Stomach (tissue), 9 donors: Measurements from ENCODE around the gene ENTPD2. TPM values are rescaled to one million over a fixed set of nuclear protein-coding genes. Genes with fewer than 3 reads are reported as not detected.

ENCODE experiments used
- DNase-seq, 2 donors: peaks; one replicate each; pipeline versions ENCODE4 v3.0.0 to v3.0.0-alpha.2; 2013 to 2019
- H3K27ac ChIP-seq, 5 donors: fragments of 200-600 bp in 4 of 5; sonication (generic) in 4 of 5; one replicate each; pipeline ENCODE4 v1.5.1; 2013 to 2019; ENCODE audit warnings: mild to moderate bottlenecking in 1 of 5, moderate library complexity in 1 of 5
- H3K27me3 ChIP-seq, 3 donors: fragments of 200-600 bp; sonication (generic); one replicate each; pipeline ENCODE4 v1.5.1; 2017 to 2019; ENCODE audit warnings: mixed run types in 1 of 3
- H3K36me3 ChIP-seq, 4 donors: fragments of 200-600 bp; sonication (generic); 1 replicate in 3 of 4; 2 replicates in 1 of 4; pipeline ENCODE4 v1.5.1; 2016 to 2019
- H3K4me1 ChIP-seq, 4 donors: fragments of 200-600 bp; sonication (generic); one replicate each; pipeline ENCODE4 v1.5.1; 2016 to 2019
- H3K4me3 ChIP-seq, 4 donors: fragments of 200-600 bp; sonication (generic) in 3 of 4; one replicate each; pipeline ENCODE4 v1.5.1; 2016 to 2019; ENCODE audit warnings: mild to moderate bottlenecking in 1 of 4
- H3K9me3 ChIP-seq, 4 donors: fragments of 200-600 bp; sonication (generic); one replicate each; pipeline ENCODE4 v1.5.1; 2016 to 2019
- CTCF ChIP-seq, 7 experiments: fragments of 450-650 bp in 4 of 7; fragments of 200-600 bp in 3 of 7; sonication (generic) in 3 of 7; IDR thresholded peaks; one replicate each; pipeline ENCODE4 v1.5.1; 2016 to 2019; ENCODE audit warnings: antibody characterized with exemption in 7 of 7, control low read depth in 2 of 7, mild to moderate bottlenecking in 1 of 7
- EP300 ChIP-seq: sonication (generic); formaldehyde crosslinking; IDR thresholded peaks from one replicate; pipeline ENCODE4 v1.6.1; 2017; ENCODE audit warnings: antibody characterized with exemption
- POLR2A ChIP-seq, 4 donors: fragments of 450-650 bp; IDR thresholded peaks; one replicate each; pipeline ENCODE4 v1.6.1; 2016; ENCODE audit warnings: antibody characterized with exemption in 4 of 4, control low read depth in 2 of 4, mild to moderate bottlenecking in 1 of 4, moderate library complexity in 1 of 4
- POLR2AphosphoS5 ChIP-seq, 3 donors: sonication (generic); formaldehyde crosslinking; IDR thresholded peaks; one replicate each; pipeline ENCODE4 v1.6.1; 2016; ENCODE audit warnings: antibody characterized with exemption in 3 of 3
- WGBS, 5 donors: extraction: QIAGEN DNeasy Blood & Tissue Kit in 3 of 5; methylation state at CpG; one replicate each; pipeline versions ENCODE4 v1.1.5 to v1.1.7; 2013 to 2018; 5-methylcytosine and 5-hydroxymethylcytosine counted together
- intact Hi-C: fragments of 100-400 bp; cut with DNase I; formaldehyde crosslinking; loops from one replicate; pipeline ENCODE4 v1.15.1; 2023; ENCODE audit warnings: low total_unique reads
- polyA plus RNA-seq, 3 donors: library from polyadenylated mRNA; stranded (reverse); fragments of 200-250 nt; gene quantifications; one replicate each; pipeline ENCODE4 v1.2.3, GENCODE V29; 2013
- small RNA-seq, 4 donors: library from RNA; depleted of rRNA; stranded (forward); fragments of <200 nt; gene quantifications; one replicate each; pipeline ENCODE3, GENCODE V24; 2016
- total RNA-seq, 5 donors: library from RNA; depleted of rRNA; stranded (reverse); fragments of >200 nt; gene quantifications; one replicate each; pipeline versions ENCODE4 v1.1.0 to v1.2.3, GENCODE V29; 2014 to 2016
- donor health status: healthy with polysubstance abuse.
- donor health status: Bipolar disorder and iron deficiency.
- donor health status: healthy.

The ENTPD2 gene
- total and polyA plus RNA-seq, 8 donors: 2.0 to 11.3 (median 3.5) TPM; not detected in 1

GRCh38 chr9:137001857-137002645, 51.8 kb downstream of the ENTPD2 start:
- Histone ChIP-seq H3K36me3 (no peaks in the 10 kb centered on the region), H3K27me3 (peaks cover 0 to 11% (median 0%) of the 10 kb centered on the region in 3 donors), H3K27ac (no peak overlapping the region), H3K9me3 (no peaks in the 10 kb centered on the region), H3K4me3 (no peak overlapping the region), H3K4me1 (peaks cover 3 to 43% (median 12%) of the 10 kb centered on the region in 4 donors)
- 81 to 88% (median 86%) methylated on average over 17 to 20 of the region's 20 CpGs for WGBS, 5 donors
- TF ChIP-seq POLR2A (IDR thresholded peaks at IDR 0.05) (no peak), POLR2AphosphoS5 (IDR thresholded peaks at IDR 0.05) (no peak), CTCF (IDR thresholded peaks at IDR 0.05) (no peak)
- intact Hi-C loops: no loop called here
- no peak for DNase-seq

GRCh38 chr9:137000177-137000930, 53.5 kb downstream of the ENTPD2 start:
- Histone ChIP-seq H3K4me3 (no peak overlapping the region), H3K27me3 (peaks cover 0 to 28% (median 0%) of the 10 kb centered on the region in 3 donors), H3K27ac (peak overlapping the region in 2 of 5 donors; percentile 33 to 62), H3K36me3 (no peaks in the 10 kb centered on the region), H3K9me3 (no peaks in the 10 kb centered on the region), H3K4me1 (peaks cover 18 to 56% (median 28%) of the 10 kb centered on the region in 4 donors)
- intact Hi-C loops: no loop called here
- DNase-seq: no peak
- 68 to 71% (median 70%) methylated on average over 10 of the region's 10 CpGs for WGBS, 5 donors
- TF ChIP-seq POLR2A (IDR thresholded peaks at IDR 0.05) (no peak), EP300 (no peak), CTCF (IDR thresholded peaks at IDR 0.05) (no peak), POLR2AphosphoS5 (IDR thresholded peaks at IDR 0.05) (no peak)

Small RNA genes lying within 50 kb of the gene (small RNA-seq; reads per million reads assigned to genes)
- gene RF00153: 0 reads per million in 4 donors

Other genes with a start within 250 kb of the ENTPD2 start
Only the 30 nearest of the 37 such genes appear.
- 100 to 1,000 TPM; 132 to 229 (median 208) TPM for gene EDF1, start 187.8 kb downstream of the ENTPD2 start, total RNA-seq
- 100 to 1,000 TPM; 572 to 798 (median 789) TPM for gene EDF1, start 187.8 kb downstream of the ENTPD2 start, polyA plus RNA-seq
- 100 to 1,000 TPM in 1 of 5 donors, 10 to 100 TPM in 2, 1 to 10 TPM in 2; 5.5 to 248 (median 12.8) TPM for gene TRAF2, start 167.5 kb downstream of the ENTPD2 start, total RNA-seq
- 10 to 100 TPM; 10.0 to 12.1 (median 11.3) TPM for gene TRAF2, start 167.5 kb downstream of the ENTPD2 start, polyA plus RNA-seq
- gene FBXW5, start 109.3 kb downstream of the ENTPD2 start, total RNA-seq: 100 to 1,000 TPM in 4 of 5 donors, 10 to 100 TPM in 1; 47.7 to 435 (median 174) TPM
- gene FBXW5, start 109.3 kb downstream of the ENTPD2 start, polyA plus RNA-seq: 100 to 1,000 TPM in 2 of 3 donors, 10 to 100 TPM in 1; 91.0 to 109 (median 102) TPM
- not detected for gene C8G, start 108.8 kb downstream of the ENTPD2 start, total RNA-seq
- 1 to 10 TPM in 2 of 3 donors, not detected in 1; 2.3 to 5.5 TPM for gene C8G, start 108.8 kb downstream of the ENTPD2 start, polyA plus RNA-seq
- 1 to 10 TPM in 1 of 5 donors, under 1 TPM in 1, not detected in 3; 0.73 to 2.2 TPM for gene LCN12, start 101.8 kb downstream of the ENTPD2 start, total RNA-seq
- gene LCN12, start 101.8 kb downstream of the ENTPD2 start, polyA plus RNA-seq: 1 to 10 TPM; 2.3 to 6.3 (median 3.1) TPM
- 10 to 100 TPM in 4 of 5 donors, 1 to 10 TPM in 1; 2.3 to 34.9 (median 30.4) TPM for gene PTGDS, start 76.6 kb downstream of the ENTPD2 start, total RNA-seq
- 10 to 100 TPM; 18.6 to 64.4 (median 37.3) TPM for gene PTGDS, start 76.6 kb downstream of the ENTPD2 start, polyA plus RNA-seq
- not detected for gene LCNL1, start 71.1 kb downstream of the ENTPD2 start, total RNA-seq
- under 1 TPM in 2 of 3 donors, not detected in 1; 0.19 to 0.25 TPM for gene LCNL1, start 71.1 kb downstream of the ENTPD2 start, polyA plus RNA-seq
- gene PAXX, start 61.6 kb downstream of the ENTPD2 start, total RNA-seq: 10 to 100 TPM; 11.9 to 93.6 (median 45.2) TPM
- gene PAXX, start 61.6 kb downstream of the ENTPD2 start, polyA plus RNA-seq: 100 to 1,000 TPM; 158 to 206 (median 178) TPM
- 1 to 10 TPM in 1 of 5 donors, not detected in 4; 3.3 TPM for gene CLIC3, start 57.5 kb downstream of the ENTPD2 start, total RNA-seq
- 10 to 100 TPM in 2 of 3 donors, 1 to 10 TPM in 1; 4.3 to 70.9 (median 15.2) TPM for gene CLIC3, start 57.5 kb downstream of the ENTPD2 start, polyA plus RNA-seq
- 100 to 1,000 TPM in 1 of 5 donors, 10 to 100 TPM in 3, 1 to 10 TPM in 1; 7.3 to 385 (median 72.8) TPM for gene ABCA2, start 25.8 kb downstream of the ENTPD2 start, total RNA-seq
- 10 to 100 TPM in 2 of 3 donors, 1 to 10 TPM in 1; 9.3 to 25.5 (median 24.4) TPM for gene ABCA2, start 25.8 kb downstream of the ENTPD2 start, polyA plus RNA-seq
- gene FUT7, start 22.0 kb downstream of the ENTPD2 start, total RNA-seq: 1 to 10 TPM in 1 of 5 donors, under 1 TPM in 1, not detected in 3; 0.37 to 3.9 TPM
- gene FUT7, start 22.0 kb downstream of the ENTPD2 start, polyA plus RNA-seq: under 1 TPM in 2 of 3 donors, not detected in 1; 0.23 to 0.50 TPM
- gene NPDC1, start 7.9 kb downstream of the ENTPD2 start, total RNA-seq: 100 to 1,000 TPM in 4 of 5 donors, 10 to 100 TPM in 1; 20.0 to 276 (median 189) TPM
- 100 to 1,000 TPM; 104 to 186 (median 115) TPM for gene NPDC1, start 7.9 kb downstream of the ENTPD2 start, polyA plus RNA-seq
- gene SAPCD2, start 16.5 kb upstream of the ENTPD2 start, total RNA-seq: 10 to 100 TPM in 1 of 5 donors, 1 to 10 TPM in 3, not detected in 1; 2.9 to 84.9 (median 4.4) TPM
- 1 to 10 TPM; 1.7 to 5.0 (median 3.8) TPM for gene SAPCD2, start 16.5 kb upstream of the ENTPD2 start, polyA plus RNA-seq
- gene UAP1L1, start 23.5 kb upstream of the ENTPD2 start, total RNA-seq: 10 to 100 TPM in 3 of 5 donors, 1 to 10 TPM in 2; 4.6 to 95.6 (median 22.8) TPM
- gene UAP1L1, start 23.5 kb upstream of the ENTPD2 start, polyA plus RNA-seq: 1 to 10 TPM; 4.1 to 7.4 (median 6.0) TPM
- gene MAN1B1, start 32.9 kb upstream of the ENTPD2 start, total RNA-seq: 100 to 1,000 TPM in 1 of 5 donors, 10 to 100 TPM in 3, 1 to 10 TPM in 1; 4.7 to 167 (median 44.6) TPM
- 10 to 100 TPM; 22.8 to 52.6 (median 35.0) TPM for gene MAN1B1, start 32.9 kb upstream of the ENTPD2 start, polyA plus RNA-seq
- gene DPP7, start 60.7 kb upstream of the ENTPD2 start, total RNA-seq: 100 to 1,000 TPM in 3 of 5 donors, 10 to 100 TPM in 2; 25.9 to 251 (median 103) TPM
- 100 to 1,000 TPM; 325 to 346 (median 338) TPM for gene DPP7, start 60.7 kb upstream of the ENTPD2 start, polyA plus RNA-seq
- under 1 TPM in 1 of 5 donors, not detected in 4; 0.55 TPM for gene GRIN1, start 85.1 kb upstream of the ENTPD2 start, total RNA-seq
- gene GRIN1, start 85.1 kb upstream of the ENTPD2 start, polyA plus RNA-seq: under 1 TPM in 2 of 3 donors, not detected in 1; 0.25 to 0.31 TPM
- 100 to 1,000 TPM in 1 of 5 donors, 10 to 100 TPM in 1, 1 to 10 TPM in 1, not detected in 2; 2.6 to 440 (median 11.2) TPM for gene LRRC26, start 116.0 kb upstream of the ENTPD2 start, total RNA-seq
- 1 to 10 TPM in 2 of 3 donors, under 1 TPM in 1; 1.00 to 7.7 (median 3.7) TPM for gene LRRC26, start 116.0 kb upstream of the ENTPD2 start, polyA plus RNA-seq
- not detected for gene TMEM210, start 118.0 kb upstream of the ENTPD2 start, total RNA-seq
- gene TMEM210, start 118.0 kb upstream of the ENTPD2 start, polyA plus RNA-seq: not detected
- 100 to 1,000 TPM in 1 of 5 donors, 10 to 100 TPM in 4; 35.8 to 147 (median 42.9) TPM for gene ANAPC2, start 134.5 kb upstream of the ENTPD2 start, total RNA-seq
- 10 to 100 TPM; 26.1 to 45.0 (median 40.7) TPM for gene ANAPC2, start 134.5 kb upstream of the ENTPD2 start, polyA plus RNA-seq
- gene SSNA1, start 134.6 kb upstream of the ENTPD2 start, total RNA-seq: 100 to 1,000 TPM in 2 of 5 donors, 10 to 100 TPM in 3; 28.1 to 154 (median 81.4) TPM
- 100 to 1,000 TPM; 118 to 146 (median 135) TPM for gene SSNA1, start 134.6 kb upstream of the ENTPD2 start, polyA plus RNA-seq
- 100 to 1,000 TPM in 1 of 5 donors, 10 to 100 TPM in 3, 1 to 10 TPM in 1; 8.8 to 161 (median 25.0) TPM for gene TPRN, start 146.7 kb upstream of the ENTPD2 start, total RNA-seq
- gene TPRN, start 146.7 kb upstream of the ENTPD2 start, polyA plus RNA-seq: 10 to 100 TPM; 23.5 to 36.9 (median 24.3) TPM
- gene TMEM203, start 151.6 kb upstream of the ENTPD2 start, total RNA-seq: 10 to 100 TPM; 20.6 to 33.5 (median 28.0) TPM
- 10 to 100 TPM; 29.3 to 37.0 (median 35.6) TPM for gene TMEM203, start 151.6 kb upstream of the ENTPD2 start, polyA plus RNA-seq
- gene NDOR1, start 151.6 kb upstream of the ENTPD2 start, total RNA-seq: 100 to 1,000 TPM in 1 of 5 donors, 10 to 100 TPM in 2, 1 to 10 TPM in 1, under 1 TPM in 1; 0.89 to 105 (median 15.5) TPM
- gene NDOR1, start 151.6 kb upstream of the ENTPD2 start, polyA plus RNA-seq: 1 to 10 TPM; 4.6 to 9.5 (median 6.4) TPM
- gene RNF208, start 168.2 kb upstream of the ENTPD2 start, total RNA-seq: 10 to 100 TPM in 1 of 5 donors, 1 to 10 TPM in 2, under 1 TPM in 1, not detected in 1; 0.45 to 18.7 (median 3.3) TPM
- gene RNF208, start 168.2 kb upstream of the ENTPD2 start, polyA plus RNA-seq: 10 to 100 TPM; 11.8 to 13.9 (median 13.9) TPM
- gene CYSRT1, start 171.1 kb upstream of the ENTPD2 start, total RNA-seq: 1 to 10 TPM in 1 of 5 donors, under 1 TPM in 1, not detected in 3; 0.92 to 3.6 TPM
- gene CYSRT1, start 171.1 kb upstream of the ENTPD2 start, polyA plus RNA-seq: 10 to 100 TPM in 1 of 3 donors, 1 to 10 TPM in 2; 2.7 to 47.3 (median 3.4) TPM
- not detected for gene RNF224, start 173.4 kb upstream of the ENTPD2 start, total RNA-seq
- gene RNF224, start 173.4 kb upstream of the ENTPD2 start, polyA plus RNA-seq: 1 to 10 TPM in 1 of 3 donors, not detected in 2; 1.0 TPM
- gene SLC34A3, start 176.8 kb upstream of the ENTPD2 start, total RNA-seq: under 1 TPM in 1 of 5 donors, not detected in 4; 0.18 TPM
- gene SLC34A3, start 176.8 kb upstream of the ENTPD2 start, polyA plus RNA-seq: under 1 TPM in 1 of 3 donors, not detected in 2; 0.53 TPM
- 100 to 1,000 TPM in 4 of 5 donors, 10 to 100 TPM in 1; 69.4 to 170 (median 115) TPM for gene TUBB4B, start 187.2 kb upstream of the ENTPD2 start, total RNA-seq
- gene TUBB4B, start 187.2 kb upstream of the ENTPD2 start, polyA plus RNA-seq: 100 to 1,000 TPM; 188 to 292 (median 215) TPM
- gene STPG3, start 197.2 kb upstream of the ENTPD2 start, total RNA-seq: not detected
- gene STPG3, start 197.2 kb upstream of the ENTPD2 start, polyA plus RNA-seq: not detected